HG03460 (cell line): ENCODE data around the gene NR2E3.
"Not testable (repeated sequence)": the region's sequence is repeated elsewhere in the genome, so short reads cannot be mapped to it uniquely, and the experiment has no call there.

Source experiments
- ATAC-seq: cut with Tn5 transposase; IDR thresholded peaks from one replicate; pipeline ENCODE4 v1.9.1; 2021; ENCODE audit not compliant: unreplicated experiment

NR2E3 gene

GRCh38 chr15:71813723-71814470, 3.5 kb downstream of the NR2E3 start:
- ATAC-seq, result no peak

GRCh38 chr15:71815301-71815700, 4.9 kb downstream of the NR2E3 start:
- no peak for ATAC-seq

GRCh38 chr15:71817351-71817750, 7.0 kb downstream of the NR2E3 start:
- ATAC-seq, result no peak

GRCh38 chr15:71820127-71820526, 9.8 kb downstream of the NR2E3 start:
- no peak for ATAC-seq

GRCh38 chr15:71821547-71822129, 11.3 kb downstream of the NR2E3 start:
- ATAC-seq, result no peak

GRCh38 chr15:71822890-71823630, 12.7 kb downstream of the NR2E3 start:
- ATAC-seq, result no peak

- no peak for ATAC-seq
Measured at GRCh38 chr15:71823801-71824200, 13.4 kb downstream of the NR2E3 start.

- no peak for ATAC-seq
Measured at GRCh38 chr15:71825021-71825730, 14.8 kb downstream of the NR2E3 start.

GRCh38 chr15:71826196-71826595, 15.8 kb downstream of the NR2E3 start:
- no peak for ATAC-seq

GRCh38 chr15:71830981-71831380, 20.6 kb downstream of the NR2E3 start:
- no peak for ATAC-seq

- no peak for ATAC-seq
Measured at GRCh38 chr15:71841563-71841962, 31.2 kb downstream of the NR2E3 start.

- ATAC-seq, result no peak
Measured at GRCh38 chr15:71844916-71845315, 34.6 kb downstream of the NR2E3 start.

GRCh38 chr15:71853543-71853942, 43.2 kb downstream of the NR2E3 start:
- ATAC-seq, result no peak

GRCh38 chr15:71858232-71858631, 47.9 kb downstream of the NR2E3 start:
- ATAC-seq, result not testable (repeated sequence)
